Measurements from ENCODE around the gene SMO.

The SMO gene

GRCh38 chr7:129188372-129188891 is at the start of gene SMO:
SMO (plus strand) TSS chr7:129188633; CDS start chr7:129189152, 519 bp downstream.
- DNase-seq (ENCODE audit: low spot score in 2 of 2): peak; percentile 81 to 88
- peaks cover 8% of the 10 kb centered on the region; the same call in 1 of the 2 replicates for H3K4me1 ChIP-seq
- no peaks in the 10 kb centered on the region for H3K9me3 ChIP-seq
- H3K4me3 ChIP-seq: peak within 1 kb of the TSS; percentile 63
- in situ Hi-C loops (cut with MboI; ENCODE audit: low sequenced_read_pairs): no loop called here
- no peaks in the 10 kb centered on the region for H3K36me3 ChIP-seq (replicated peaks)
- H3K27me3 ChIP-seq (ENCODE audit: low read depth): no peaks in the 10 kb centered on the region

- Histone ChIP-seq H3K4me1 (peaks cover 10% of the 10 kb centered on the region), H3K4me3 (peak overlapping the region; percentile 44), H3K9me3 (no peaks in the 10 kb centered on the region), H3K36me3 (replicated peaks) (no peaks in the 10 kb centered on the region), H3K27me3 (ENCODE audit: low read depth) (no peaks in the 10 kb centered on the region)
- DNase-seq (ENCODE audit: low spot score in 2 of 2): no peak
- in situ Hi-C loops (cut with MboI; ENCODE audit: low sequenced_read_pairs): no loop called here
Measured at GRCh38 chr7:129143724-129144094, 44.7 kb upstream of the SMO start.

- peak; percentile 75 to 89 for DNase-seq (ENCODE audit: low spot score in 2 of 2)
- peaks cover 10% of the 10 kb centered on the region for H3K4me1 ChIP-seq
- no peaks in the 10 kb centered on the region for H3K9me3 ChIP-seq
- no peaks in the 10 kb centered on the region for H3K27me3 ChIP-seq (ENCODE audit: low read depth)
- H3K4me3 ChIP-seq: peak within 1 kb of the TSS; percentile 54
- in situ Hi-C loops (cut with MboI; ENCODE audit: low sequenced_read_pairs): no loop called here
- no peaks in the 10 kb centered on the region for H3K36me3 ChIP-seq (replicated peaks)
Measured at GRCh38 chr7:129144095-129144833, 44.2 kb upstream of the SMO start, which contains the start of gene TSPAN33. TSPAN33 (plus strand) TSS chr7:129144707; CDS start chr7:129144981, 274 bp downstream.

- DNase-seq (ENCODE audit: low spot score in 2 of 2): peak in 1 of 2 experiments; percentile 20
Measured at GRCh38 chr7:129144834-129145668, 43.4 kb upstream of the SMO start.

GRCh38 chr7:129146237-129146979 is 42.0 kb upstream of the SMO start:
- Histone ChIP-seq H3K4me3 (no peak overlapping the region), H3K27me3 (ENCODE audit: low read depth) (no peaks in the 10 kb centered on the region), H3K9me3 (no peaks in the 10 kb centered on the region), H3K36me3 (replicated peaks) (no peaks in the 10 kb centered on the region), H3K4me1 (peaks cover 10% of the 10 kb centered on the region)
- in situ Hi-C loops (cut with MboI; ENCODE audit: low sequenced_read_pairs): no loop called here
- no peak for DNase-seq (ENCODE audit: low spot score in 2 of 2)

More at GRCh38 chr7:129144834-129145668, 43.4 kb upstream of the SMO start:
- peaks cover 10% of the 10 kb centered on the region for H3K4me1 ChIP-seq
- H3K4me3 ChIP-seq: peak overlapping the region; percentile 54
- no peaks in the 10 kb centered on the region for H3K27me3 ChIP-seq (ENCODE audit: low read depth)
- in situ Hi-C loops (cut with MboI; ENCODE audit: low sequenced_read_pairs): no loop called here
- H3K9me3 ChIP-seq: no peaks in the 10 kb centered on the region
- H3K36me3 ChIP-seq (replicated peaks): no peaks in the 10 kb centered on the region

GRCh38 chr7:129147731-129148130 is 40.7 kb upstream of the SMO start:
- H3K36me3 ChIP-seq (replicated peaks): no peaks in the 10 kb centered on the region
- no peaks in the 10 kb centered on the region for H3K27me3 ChIP-seq (ENCODE audit: low read depth)
- no peaks in the 10 kb centered on the region for H3K9me3 ChIP-seq
- peaks cover 10% of the 10 kb centered on the region for H3K4me1 ChIP-seq
- H3K4me3 ChIP-seq: no peak overlapping the region
- no peak for DNase-seq (ENCODE audit: low spot score in 2 of 2)
- in situ Hi-C loops (cut with MboI; ENCODE audit: low sequenced_read_pairs): no loop called here

- Histone ChIP-seq H3K36me3 (replicated peaks) (no peaks in the 10 kb centered on the region), H3K27me3 (ENCODE audit: low read depth) (no peaks in the 10 kb centered on the region), H3K9me3 (no peaks in the 10 kb centered on the region), H3K4me3 (no peak overlapping the region), H3K4me1 (peaks cover 5% of the 10 kb centered on the region)
- in situ Hi-C loops (cut with MboI; ENCODE audit: low sequenced_read_pairs): no loop called here
- DNase-seq (ENCODE audit: low spot score in 2 of 2): no peak
Measured at GRCh38 chr7:129149511-129149910, 38.9 kb upstream of the SMO start.

- DNase-seq (ENCODE audit: low spot score in 2 of 2): no peak
- Histone ChIP-seq H3K36me3 (replicated peaks) (no peaks in the 10 kb centered on the region), H3K9me3 (no peaks in the 10 kb centered on the region), H3K27me3 (ENCODE audit: low read depth) (no peaks in the 10 kb centered on the region), H3K4me3 (no peak overlapping the region), H3K4me1 (peaks cover 2% of the 10 kb centered on the region)
- in situ Hi-C loops (cut with MboI; ENCODE audit: low sequenced_read_pairs): no loop called here
Measured at GRCh38 chr7:129150199-129150996, 38.0 kb upstream of the SMO start.

- no peaks in the 10 kb centered on the region for H3K27me3 ChIP-seq (ENCODE audit: low read depth)
Measured at GRCh38 chr7:129157651-129158050, 30.8 kb upstream of the SMO start.

GRCh38 chr7:129159539-129159938 is 28.9 kb upstream of the SMO start:
- in situ Hi-C loops (cut with MboI; ENCODE audit: low sequenced_read_pairs): no loop called here
- Histone ChIP-seq H3K9me3 (no peaks in the 10 kb centered on the region), H3K27me3 (ENCODE audit: low read depth) (no peaks in the 10 kb centered on the region), H3K4me1 (no peaks in the 10 kb centered on the region), H3K4me3 (no peak overlapping the region), H3K36me3 (replicated peaks) (no peaks in the 10 kb centered on the region)
- no peak for DNase-seq (ENCODE audit: low spot score in 2 of 2)

More at GRCh38 chr7:129157651-129158050, 30.8 kb upstream of the SMO start:
- Histone ChIP-seq H3K4me3 (no peak overlapping the region), H3K9me3 (no peaks in the 10 kb centered on the region), H3K4me1 (no peaks in the 10 kb centered on the region), H3K36me3 (replicated peaks) (no peaks in the 10 kb centered on the region)
- DNase-seq (ENCODE audit: low spot score in 2 of 2): no peak
- in situ Hi-C loops (cut with MboI; ENCODE audit: low sequenced_read_pairs): no loop called here

GRCh38 chr7:129160161-129160905 is 28.1 kb upstream of the SMO start:
- DNase-seq (ENCODE audit: low spot score in 2 of 2): no peak
- Histone ChIP-seq H3K4me3 (no peak overlapping the region), H3K36me3 (replicated peaks) (no peaks in the 10 kb centered on the region), H3K4me1 (no peaks in the 10 kb centered on the region), H3K9me3 (no peaks in the 10 kb centered on the region), H3K27me3 (ENCODE audit: low read depth) (no peaks in the 10 kb centered on the region)
- in situ Hi-C loops (cut with MboI; ENCODE audit: low sequenced_read_pairs): no loop called here

GRCh38 chr7:129161524-129162225 is 26.8 kb upstream of the SMO start:
- no peaks in the 10 kb centered on the region for H3K4me1 ChIP-seq
- H3K9me3 ChIP-seq: no peaks in the 10 kb centered on the region
- no peak overlapping the region for H3K4me3 ChIP-seq
- no peaks in the 10 kb centered on the region for H3K27me3 ChIP-seq (ENCODE audit: low read depth)
- H3K36me3 ChIP-seq (replicated peaks): no peaks in the 10 kb centered on the region
- DNase-seq (ENCODE audit: low spot score in 2 of 2): no peak
- in situ Hi-C loops (cut with MboI; ENCODE audit: low sequenced_read_pairs): no loop called here

All from HAP-1 (cell line).